Epithelial cell of esophagus (primary cell): ENCODE data around the gene PIGU.
"Not testable (repeated sequence)": the region's sequence is repeated elsewhere in the genome, so short reads cannot be mapped to it uniquely, and the experiment has no call there.

Source experiments
- DNase-seq: peaks from one replicate; pipeline ENCODE4 v3.0.0; 2010; ENCODE audit warnings: low read depth
- H3K4me3 ChIP-seq: 2 replicates; pipeline ENCODE4 v1.5.1; 2011; ENCODE audit warnings: mild to moderate bottlenecking, low read length, control low read depth
- CTCF ChIP-seq: IDR thresholded peaks from 2 replicates; pipeline ENCODE4 v1.5.1; 2011; ENCODE audit warnings: low read depth, mild to moderate bottlenecking, low read length, control low read depth, inconsistent platforms; ENCODE audit not compliant: insufficient read depth; ENCODE audit errors: missing control alignments

The PIGU gene

DNA sequence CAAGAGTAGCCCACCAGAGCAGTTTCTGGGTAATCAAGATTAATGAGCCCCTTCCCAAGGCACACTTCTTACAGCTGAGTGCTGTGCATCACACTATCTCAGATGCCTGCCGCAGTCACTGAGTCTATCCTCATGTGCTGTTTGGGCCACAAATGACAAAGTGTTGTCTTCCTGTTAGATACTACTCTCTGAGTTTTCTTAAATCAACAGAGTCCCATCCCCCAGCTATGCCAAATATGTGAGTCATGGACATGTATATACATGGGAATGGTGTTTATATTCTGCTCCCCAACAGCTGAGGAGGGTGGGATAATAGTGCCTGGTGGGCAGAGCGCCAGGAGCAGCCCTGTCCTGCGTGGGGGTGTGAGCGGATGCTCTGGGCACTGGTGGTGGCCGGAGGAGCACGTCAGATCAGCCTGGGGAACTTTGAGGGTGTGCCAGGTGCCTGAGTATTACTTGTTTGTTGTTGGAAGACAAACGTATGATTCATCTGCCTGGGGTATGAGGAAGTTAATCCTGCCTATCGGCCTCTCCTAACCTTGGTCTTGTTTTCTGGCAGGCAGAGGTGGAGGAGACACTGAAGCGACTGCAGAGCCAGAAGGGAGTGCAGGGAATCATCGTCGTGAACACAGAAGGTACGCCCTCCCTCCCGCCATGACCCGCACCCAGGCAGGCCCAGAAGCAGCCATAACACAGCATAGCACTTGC, 151.0 kb downstream of the PIGU start:
- DNase-seq = peak; percentile 99
- TF ChIP-seq CTCF = no peak
- H3K4me3 ChIP-seq = no peak overlapping the region

GRCh38 chr20:34525342-34525708, 151.6 kb downstream of the PIGU start:
- TF ChIP-seq CTCF = no peak
- DNase-seq = no peak

DNA sequence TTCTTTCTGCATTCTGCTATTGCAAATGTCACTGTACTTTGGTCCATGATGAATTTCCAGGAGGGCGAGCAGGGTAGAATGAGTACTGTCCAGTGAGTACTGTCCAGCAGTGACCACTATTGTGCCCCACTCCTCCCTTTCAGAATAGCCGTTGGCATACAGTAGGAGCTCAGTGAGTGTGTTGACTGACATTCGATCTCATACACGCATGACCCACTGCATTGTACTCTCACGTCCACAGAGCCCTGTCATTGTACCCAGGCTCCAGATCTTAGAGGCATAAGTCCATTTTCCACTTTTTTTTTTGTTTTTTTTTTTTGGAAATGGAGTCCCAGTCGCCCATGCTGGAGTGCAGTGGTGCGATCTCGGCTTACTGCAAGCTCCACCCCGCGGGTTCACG, 152.5 kb downstream of the PIGU start:
- TF ChIP-seq CTCF = no peak
- H3K4me3 ChIP-seq = no peak overlapping the region
- no peak for DNase-seq

More at GRCh38 chr20:34525342-34525708, 151.6 kb downstream of the PIGU start:
- H3K4me3 ChIP-seq = no peak overlapping the region

DNA sequence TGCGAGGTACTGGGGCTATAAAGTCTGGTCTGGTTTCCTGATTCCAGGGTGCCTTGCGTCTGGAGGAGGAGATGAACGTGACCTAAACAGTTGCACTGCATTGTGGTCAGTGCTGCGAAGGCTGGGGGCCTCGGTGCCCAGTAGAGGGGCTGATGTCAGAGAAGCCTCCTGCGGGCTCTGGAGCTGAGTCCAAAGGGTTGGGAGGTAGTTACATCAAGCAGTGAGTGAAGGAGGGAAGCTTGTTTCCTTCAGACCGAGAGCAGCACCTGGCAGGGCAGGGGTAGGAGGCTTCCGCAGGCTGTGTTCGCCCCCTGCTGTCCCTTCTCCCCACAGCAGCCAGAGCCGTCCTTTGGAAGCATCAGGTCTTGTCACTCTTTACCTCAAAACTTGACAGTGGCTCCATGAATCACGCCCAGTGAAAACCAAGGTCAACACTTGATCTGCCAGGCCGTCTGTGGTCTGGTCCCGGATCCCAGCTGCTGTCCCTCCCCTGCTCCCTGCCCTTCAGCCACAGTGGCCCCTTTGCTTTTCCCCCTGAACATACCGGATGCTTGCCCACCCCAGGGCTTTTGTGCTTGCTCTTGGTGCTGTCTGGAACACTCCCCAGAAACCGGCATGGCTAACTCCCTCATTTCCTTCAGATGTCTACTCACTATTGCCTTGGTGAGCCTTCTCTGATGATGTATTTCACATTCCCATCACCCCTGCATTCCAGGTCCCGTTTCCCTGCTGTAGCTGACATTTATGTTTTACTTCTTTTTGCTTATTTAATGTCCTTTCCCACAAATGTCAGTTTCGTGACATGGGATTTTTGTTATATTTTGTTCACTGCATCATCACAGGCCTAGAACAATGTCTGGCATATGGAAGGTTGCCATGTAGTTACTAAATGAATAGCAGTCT, 153.7 kb downstream of the PIGU start:
- DNase-seq = peak; percentile 67
- peak; percentile 65 for TF ChIP-seq CTCF
- H3K4me3 ChIP-seq = no peak overlapping the region

- DNase-seq, H3K4me3 ChIP-seq: not testable (repeated sequence)
Measured at GRCh38 chr20:34519841-34520240, 157.1 kb downstream of the PIGU start.

DNA sequence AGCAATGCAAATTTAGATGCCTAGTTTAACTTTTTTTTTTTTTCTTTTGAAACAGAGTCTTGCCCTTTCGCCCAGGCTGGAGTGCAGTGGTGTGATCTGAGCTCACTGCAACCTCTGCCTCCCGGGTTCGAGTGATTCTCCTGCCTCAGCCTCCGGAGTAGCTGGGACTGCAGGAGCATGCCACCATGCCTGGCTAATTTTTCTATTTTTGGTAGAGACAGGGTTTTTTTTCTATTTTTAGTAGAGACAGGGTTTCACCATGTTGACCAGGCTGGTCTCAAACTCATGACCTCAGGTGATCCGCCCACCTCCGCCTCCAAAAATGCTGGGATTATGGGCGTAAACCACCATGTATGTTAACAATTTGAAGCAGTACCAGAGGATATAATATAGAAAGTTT, 158.0 kb downstream of the PIGU start:
- not testable (repeated sequence) for DNase-seq, H3K4me3 ChIP-seq

GRCh38 chr20:34517114-34517505, 159.8 kb downstream of the PIGU start:
- no peak for TF ChIP-seq CTCF
- DNase-seq = no peak
- H3K4me3 ChIP-seq = peak overlapping the region; percentile 91
